Measurements from ENCODE around the gene PYHIN1.

PYHIN1 gene

DNA sequence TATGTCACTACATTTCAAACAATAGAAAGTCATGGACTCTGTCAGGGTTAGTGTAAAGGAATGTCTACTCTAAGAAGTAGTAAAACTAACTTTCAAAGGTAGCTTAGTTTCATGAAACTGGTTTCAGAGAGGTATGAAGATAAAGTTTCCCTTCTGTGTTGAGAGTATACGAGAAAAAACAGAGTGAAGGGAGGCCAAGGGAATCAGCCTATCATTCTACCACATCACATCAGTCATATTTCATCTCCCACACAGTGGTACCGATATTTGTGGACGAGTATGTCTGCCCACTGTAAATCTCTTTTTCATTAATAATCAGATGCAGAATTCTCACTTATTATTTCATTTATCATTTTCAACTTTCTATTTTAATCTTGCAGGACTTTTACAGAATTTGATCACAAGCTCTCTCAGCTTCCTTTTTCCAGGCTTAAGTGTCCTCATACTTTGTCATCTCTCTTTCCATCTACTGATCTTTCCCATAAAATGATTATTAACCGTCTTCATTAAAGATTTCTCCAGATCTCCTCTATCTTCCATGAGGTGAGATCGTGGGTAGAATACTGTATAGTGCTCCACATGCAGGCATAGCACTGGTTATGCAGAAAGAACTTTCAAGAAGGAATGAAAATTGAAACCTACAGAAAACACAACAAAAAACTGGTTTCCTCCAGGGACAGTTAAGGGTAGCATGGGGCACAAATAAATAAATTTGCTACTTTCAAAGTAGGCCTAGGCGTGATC, 66.9 kb downstream of the PYHIN1 start:
- TF ChIP-seq, protein P1, sequence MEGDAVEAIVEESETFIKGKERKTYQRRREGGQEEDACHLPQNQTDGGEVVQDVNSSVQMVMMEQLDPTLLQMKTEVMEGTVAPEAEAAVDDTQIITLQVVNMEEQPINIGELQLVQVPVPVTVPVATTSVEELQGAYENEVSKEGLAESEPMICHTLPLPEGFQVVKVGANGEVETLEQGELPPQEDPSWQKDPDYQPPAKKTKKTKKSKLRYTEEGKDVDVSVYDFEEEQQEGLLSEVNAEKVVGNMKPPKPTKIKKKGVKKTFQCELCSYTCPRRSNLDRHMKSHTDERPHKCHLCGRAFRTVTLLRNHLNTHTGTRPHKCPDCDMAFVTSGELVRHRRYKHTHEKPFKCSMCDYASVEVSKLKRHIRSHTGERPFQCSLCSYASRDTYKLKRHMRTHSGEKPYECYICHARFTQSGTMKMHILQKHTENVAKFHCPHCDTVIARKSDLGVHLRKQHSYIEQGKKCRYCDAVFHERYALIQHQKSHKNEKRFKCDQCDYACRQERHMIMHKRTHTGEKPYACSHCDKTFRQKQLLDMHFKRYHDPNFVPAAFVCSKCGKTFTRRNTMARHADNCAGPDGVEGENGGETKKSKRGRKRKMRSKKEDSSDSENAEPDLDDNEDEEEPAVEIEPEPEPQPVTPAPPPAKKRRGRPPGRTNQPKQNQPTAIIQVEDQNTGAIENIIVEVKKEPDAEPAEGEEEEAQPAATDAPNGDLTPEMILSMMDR (IDR thresholded peaks at IDR 0.05; ENCODE audit: low read depth, low read length) = no peak
- no peak for DNase-seq
- peaks cover 7% of the 10 kb centered on the region for H3K9me3 ChIP-seq (ENCODE audit: severe bottlenecking)
- H3K36me3 ChIP-seq = no peaks in the 10 kb centered on the region
- H3K27me3 ChIP-seq (ENCODE audit: insufficient read depth, low read depth, severe bottlenecking) = peaks cover 91% of the 10 kb centered on the region
- H3K4me3 ChIP-seq (ENCODE audit: low read depth, low read length) = no peak overlapping the region
- H3K27ac ChIP-seq = no peak overlapping the region

DNA sequence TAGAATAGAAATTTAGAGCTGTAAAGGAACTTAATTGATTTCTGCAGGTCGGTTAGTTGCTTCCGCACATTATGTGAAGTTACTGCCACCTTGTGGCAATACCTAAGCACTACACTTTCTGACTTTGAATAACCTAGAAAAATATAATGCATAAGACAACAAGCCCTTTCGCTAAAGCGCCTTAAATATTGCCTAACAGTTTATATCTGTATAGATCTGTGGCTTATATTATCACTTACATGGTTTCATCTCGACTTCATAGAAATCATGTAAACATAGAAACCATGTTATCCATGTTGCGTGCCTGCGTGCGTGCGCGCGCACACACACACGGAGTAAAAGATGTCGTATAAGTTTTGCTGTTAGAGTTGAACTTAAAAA, 67.4 kb downstream of the PYHIN1 start:
- Histone ChIP-seq H3K9me3 (ENCODE audit: severe bottlenecking) (peaks cover 5% of the 10 kb centered on the region), H3K36me3 (no peaks in the 10 kb centered on the region), H3K27ac (no peak overlapping the region), H3K27me3 (ENCODE audit: insufficient read depth, low read depth, severe bottlenecking) (peaks cover 96% of the 10 kb centered on the region), H3K4me3 (ENCODE audit: low read depth, low read length) (no peak overlapping the region)
- TF ChIP-seq, protein P1 (IDR thresholded peaks at IDR 0.05; ENCODE audit: low read depth, low read length) = peak; percentile 77
- DNase-seq = peak; percentile 31

DNA sequence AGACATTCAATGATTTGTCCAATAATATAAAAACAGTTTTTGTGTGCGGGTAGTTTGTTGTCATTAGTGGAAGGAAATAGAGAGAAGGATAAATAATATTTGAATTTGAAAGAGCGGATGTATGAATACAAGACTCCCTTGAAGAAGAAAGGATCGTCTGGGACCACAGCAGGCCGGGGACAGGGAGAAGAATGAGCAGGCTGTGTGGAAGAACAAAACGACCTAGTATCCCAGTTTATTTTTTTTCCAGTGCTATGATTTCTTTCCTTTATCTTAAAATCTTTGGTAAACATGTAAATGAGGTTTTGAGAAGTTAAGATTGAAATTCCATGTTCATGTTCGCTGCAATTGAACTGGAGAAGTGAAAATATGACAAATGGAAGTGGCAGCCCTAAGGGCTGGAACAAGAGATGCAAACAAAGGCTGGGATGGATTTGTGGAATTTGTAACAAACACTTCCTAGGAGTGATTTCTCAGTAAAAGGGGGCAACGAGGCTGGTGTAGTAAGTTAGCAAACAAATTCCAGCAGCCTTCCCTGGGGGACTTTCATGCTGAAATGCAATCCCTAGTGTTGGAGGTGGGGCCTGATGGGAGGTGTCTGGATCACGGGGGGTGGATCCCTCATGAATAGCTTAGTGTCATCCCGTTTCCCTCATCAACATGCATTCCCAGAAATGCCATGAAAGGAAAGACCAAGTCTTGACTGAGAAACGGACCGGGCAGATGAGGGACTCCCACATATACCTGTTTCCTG, 68.1 kb downstream of the PYHIN1 start:
- H3K27ac ChIP-seq = no peak overlapping the region
- no peaks in the 10 kb centered on the region for H3K36me3 ChIP-seq
- H3K27me3 ChIP-seq (ENCODE audit: insufficient read depth, low read depth, severe bottlenecking) = peaks cover 96% of the 10 kb centered on the region
- no peak for DNase-seq
- TF ChIP-seq, protein P1 (IDR thresholded peaks at IDR 0.05; ENCODE audit: low read depth, low read length) = no peak
- peaks cover 5% of the 10 kb centered on the region for H3K9me3 ChIP-seq (ENCODE audit: severe bottlenecking)
- H3K4me3 ChIP-seq (ENCODE audit: low read depth, low read length) = no peak overlapping the region

DNA sequence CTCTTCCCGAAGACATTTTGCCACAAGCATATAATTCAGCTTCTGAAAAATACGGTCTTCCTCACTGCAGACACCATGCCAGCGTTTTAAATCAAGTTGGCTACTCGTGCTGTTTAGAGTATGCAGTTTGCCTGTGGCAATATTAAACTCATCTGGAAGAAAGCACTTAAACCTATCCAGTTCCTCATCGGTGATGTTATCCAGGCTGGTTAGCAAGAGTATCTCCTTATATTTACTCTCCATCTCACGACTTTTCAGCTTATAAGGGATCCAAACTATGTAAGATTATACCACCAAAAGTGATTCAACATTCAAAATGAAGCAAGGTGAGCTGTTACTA, 68.7 kb downstream of the PYHIN1 start:
- Histone ChIP-seq H3K4me3 (ENCODE audit: low read depth, low read length) (no peak overlapping the region), H3K36me3 (no peaks in the 10 kb centered on the region), H3K27me3 (ENCODE audit: insufficient read depth, low read depth, severe bottlenecking) (peaks cover 96% of the 10 kb centered on the region), H3K27ac (no peak overlapping the region), H3K9me3 (ENCODE audit: severe bottlenecking) (peaks cover 2% of the 10 kb centered on the region)
- DNase-seq = no peak
- TF ChIP-seq, protein P1 (IDR thresholded peaks at IDR 0.05; ENCODE audit: low read depth, low read length) = no peak

- no peak overlapping the region for H3K4me3 ChIP-seq (ENCODE audit: low read depth, low read length)
Measured at GRCh38 chr1:159000625-159001024, 69.3 kb downstream of the PYHIN1 start.

More at GRCh38 chr1:159000625-159001024, 69.3 kb downstream of the PYHIN1 start:
- DNase-seq = no peak
- no peaks in the 10 kb centered on the region for H3K36me3 ChIP-seq
- H3K27me3 ChIP-seq (ENCODE audit: insufficient read depth, low read depth, severe bottlenecking) = peaks cover 96% of the 10 kb centered on the region
- no peaks in the 10 kb centered on the region for H3K9me3 ChIP-seq (ENCODE audit: severe bottlenecking)
- TF ChIP-seq, protein P1 (IDR thresholded peaks at IDR 0.05; ENCODE audit: low read depth, low read length) = no peak
- H3K27ac ChIP-seq = no peak overlapping the region

All from WERI-Rb-1 (cell line).